Hepatocyte (in vitro differentiated cells): ENCODE results near the gene MZF1. TPM values are rescaled to one million over a fixed set of nuclear protein-coding genes. Genes with fewer than 3 reads are reported as not detected.

Experiments used
- DNase-seq: peaks from one replicate; pipeline ENCODE4 v3.0.0-alpha.2; 2016; ENCODE audit warnings: low spot score
- H2AFZ ChIP-seq: fragments of 200-600 bp; sonication (generic); 2 replicates; pipeline ENCODE4 v1.6.0; 2016; ENCODE audit warnings: antibody characterized with exemption, mild to moderate bottlenecking
- H3K27ac ChIP-seq: fragments of 200-600 bp; sonication (generic); 2 replicates; pipeline ENCODE4 v1.5.1; 2016; ENCODE audit warnings: mild to moderate bottlenecking
- H3K27me3 ChIP-seq: fragments of 200-600 bp; sonication (generic); 2 replicates; pipeline ENCODE4 v1.6.1; 2016
- H3K36me3 ChIP-seq: fragments of 200-600 bp; sonication (generic); replicated peaks from 2 replicates; pipeline ENCODE4 v1.5.1; 2016; ENCODE audit warnings: low read depth; ENCODE audit not compliant: insufficient read depth
- H3K4me1 ChIP-seq: fragments of 200-600 bp; sonication (generic); 2 replicates; pipeline ENCODE4 v1.5.1; 2016; ENCODE audit warnings: mild to moderate bottlenecking, moderate library complexity; ENCODE audit not compliant: insufficient read depth
- H3K4me2 ChIP-seq: fragments of 200-600 bp; sonication (generic); 2 replicates; pipeline ENCODE4 v1.6.0; 2016
- H3K4me3 ChIP-seq: fragments of 200-600 bp; sonication (generic); 2 replicates; pipeline ENCODE4 v1.5.1; 2016; ENCODE audit warnings: mild to moderate bottlenecking
- H3K79me2 ChIP-seq: fragments of 200-600 bp; sonication (generic); 2 replicates; pipeline ENCODE4 v1.6.0; 2017; ENCODE audit warnings: mild to moderate bottlenecking
- H3K9me2 ChIP-seq: fragments of 200-600 bp; sonication (generic); replicated peaks from 2 replicates; pipeline ENCODE4 v1.6.0; 2017; ENCODE audit warnings: mild to moderate bottlenecking; ENCODE audit not compliant: insufficient read depth
- H3K9me3 ChIP-seq: fragments of 200-600 bp; sonication (generic); 2 replicates; pipeline ENCODE4 v1.5.1; 2016; ENCODE audit warnings: low read depth, mild to moderate bottlenecking
- H4K20me1 ChIP-seq: fragments of 200-600 bp; sonication (generic); 2 replicates; pipeline ENCODE4 v1.6.0; 2016; ENCODE audit warnings: mild to moderate bottlenecking; ENCODE audit not compliant: insufficient read depth, poor library complexity, severe bottlenecking
- CTCF ChIP-seq: fragments of 200-600 bp; sonication (generic); IDR thresholded peaks from 2 replicates; pipeline ENCODE4 v1.5.1; 2016; ENCODE audit warnings: antibody characterized with exemption, mild to moderate bottlenecking; ENCODE audit not compliant: poor library complexity
- EZH2 ChIP-seq: fragments of 200-600 bp; sonication (generic); IDR thresholded peaks from 2 replicates; pipeline ENCODE4 v1.6.1; 2016; ENCODE audit warnings: antibody characterized with exemption, mild to moderate bottlenecking, borderline replicate concordance
- EZH2phosphoT487 ChIP-seq: fragments of 200-600 bp; sonication (generic); IDR thresholded peaks from one replicate; pipeline ENCODE4 v1.6.1; 2018; ENCODE audit warnings: antibody characterized with exemption, mild to moderate bottlenecking, low read depth, moderate library complexity; ENCODE audit not compliant: unreplicated experiment, severe bottlenecking
- WGBS: methylation state at CpG from one replicate; pipeline ENCODE4 v1.1.6; 2016; ENCODE audit warnings: low lambda C conversion rate; ENCODE audit errors: missing lambda C conversion rate; 5-methylcytosine and 5-hydroxymethylcytosine counted together
- polyA plus RNA-seq: library from polyadenylated mRNA; unstranded; fragments of >200 nt; fragmentation: Nextera tagmentation; extraction: Ambion mirVana; gene quantifications from 2 replicates; pipeline ENCODE4 v1.2.1, GENCODE V29; 2016
- total RNA-seq: library from RNA; depleted of rRNA; stranded (reverse); fragments of >200 nt; gene quantifications from 2 replicates; pipeline ENCODE4 v1.2.3, GENCODE V29; 2014

The MZF1 gene
- total and polyA plus RNA-seq, 2 experiments from 2014 or later, result 19.9 to 23.5 TPM

DNA sequence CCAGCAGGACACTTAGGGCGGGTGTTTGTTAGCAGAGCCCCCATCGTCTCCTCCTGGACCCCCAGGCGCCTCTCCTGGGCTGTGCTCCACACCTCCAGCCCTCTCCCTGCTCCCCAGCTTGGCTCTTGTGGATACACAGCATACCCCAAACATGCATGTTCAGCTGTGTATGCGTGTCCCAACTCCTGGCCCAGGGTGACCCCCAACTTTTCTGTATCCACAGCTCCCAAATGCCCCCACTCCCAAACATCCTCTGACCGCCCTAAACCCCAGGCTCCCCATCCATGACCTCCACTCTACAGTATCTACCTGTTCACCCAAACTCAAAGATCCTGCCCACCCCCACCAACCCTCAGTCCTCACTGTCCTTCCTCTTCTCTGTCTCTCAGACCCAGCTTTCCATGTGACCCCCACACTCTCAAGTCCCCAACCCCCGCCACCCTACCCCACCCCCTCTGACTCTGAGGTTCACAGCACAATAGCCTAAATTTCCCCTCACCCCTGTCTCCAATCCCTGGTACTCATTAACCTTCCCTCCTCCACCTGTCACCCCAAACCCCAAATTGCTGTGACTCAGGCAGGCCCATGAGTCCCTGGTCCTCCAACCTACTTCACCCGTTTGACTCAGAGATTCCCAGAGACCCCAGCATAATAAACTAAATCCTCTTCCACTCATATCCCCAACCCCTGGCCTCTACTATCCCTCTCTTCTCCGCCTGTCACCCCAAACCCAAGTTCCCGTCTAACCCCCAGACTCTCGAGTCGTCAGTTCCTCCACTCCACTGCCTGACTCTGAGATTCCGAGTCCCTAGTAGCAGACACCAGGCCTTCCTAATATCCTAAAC is 15.7 kb downstream of the MZF1 start:
- 51% methylated on average over 9 of the region's 12 CpGs for WGBS
- H3K9me2 ChIP-seq, result no peaks in the 10 kb centered on the region
- peak; percentile 5 for DNase-seq
- H2AFZ ChIP-seq, result no peak overlapping the region
- H3K27me3 ChIP-seq, result no peaks in the 10 kb centered on the region
- peaks cover 27% of the 10 kb centered on the region for H3K4me1 ChIP-seq
- peak overlapping the region; percentile 96 for H3K27ac ChIP-seq
- no peaks in the 10 kb centered on the region for H3K36me3 ChIP-seq
- H3K4me3 ChIP-seq, result peak overlapping the region; percentile 78
- H3K79me2 ChIP-seq, result peaks cover 67% of the 10 kb centered on the region
- H3K9me3 ChIP-seq, result no peaks in the 10 kb centered on the region
- H4K20me1 ChIP-seq, result no peaks in the 10 kb centered on the region
- TF ChIP-seq CTCF, result no peak
- peak overlapping the region; percentile 94 for H3K4me2 ChIP-seq

GRCh38 chr19:58556622-58557220 is 16.4 kb downstream of the MZF1 start:
- Histone ChIP-seq H3K36me3 (no peaks in the 10 kb centered on the region), H3K9me2 (no peaks in the 10 kb centered on the region), H3K27me3 (no peaks in the 10 kb centered on the region), H3K4me3 (no peak overlapping the region), H3K4me2 (peak overlapping the region; percentile 94), H4K20me1 (no peaks in the 10 kb centered on the region), H3K27ac (peak overlapping the region; percentile 96), H3K9me3 (no peaks in the 10 kb centered on the region), H3K4me1 (peaks cover 27% of the 10 kb centered on the region), H2AFZ (no peak overlapping the region), H3K79me2 (peaks cover 67% of the 10 kb centered on the region)
- no peak for DNase-seq
- TF ChIP-seq CTCF (no peak), EZH2 (no peak), EZH2phosphoT487 (no peak)
- 77% methylated on average over 10 of the region's 10 CpGs for WGBS

- Histone ChIP-seq H3K27ac (peak overlapping the region; percentile 96), H3K4me1 (peaks cover 27% of the 10 kb centered on the region), H3K27me3 (no peaks in the 10 kb centered on the region), H4K20me1 (peaks cover under 1% of the 10 kb centered on the region), H3K9me3 (no peaks in the 10 kb centered on the region), H2AFZ (no peak overlapping the region), H3K4me3 (no peak overlapping the region), H3K4me2 (peak overlapping the region; percentile 94), H3K36me3 (no peaks in the 10 kb centered on the region), H3K79me2 (peaks cover 61% of the 10 kb centered on the region), H3K9me2 (no peaks in the 10 kb centered on the region)
- 98% methylated on average over 12 of the region's 16 CpGs for WGBS
- DNase-seq, result peak; percentile 16
- TF ChIP-seq EZH2, result no peak
- no peak for TF ChIP-seq CTCF
- TF ChIP-seq EZH2phosphoT487, result no peak
Observed at GRCh38 chr19:58555920-58556621, 17.1 kb downstream of the MZF1 start.
